NCI-H526 treated with DMSO at 0.1 percent for 48 hours (cell line): ENCODE results near the gene RASAL1.
"Not testable (repeated sequence)": the region's sequence is repeated elsewhere in the genome, so short reads cannot be mapped to it uniquely, and the experiment has no call there.

ENCODE experiments used
- DNase-seq: peaks from one replicate; lab custom pipeline; 2025; lab: John Stamatoyannopoulos, UW

The RASAL1 gene

GRCh38 chr12:113138826-113139225 lies 3.3 kb upstream of the RASAL1 start:
- no peak for DNase-seq

GRCh38 chr12:113137861-113138783 lies 2.6 kb upstream of the RASAL1 start:
- no peak for DNase-seq

GRCh38 chr12:113136990-113137511 lies 1.5 kb upstream of the RASAL1 start:
- no peak for DNase-seq

- DNase-seq, result no peak
Measured at GRCh38 chr12:113136128-113136989, 798 bp upstream of the RASAL1 start.

GRCh38 chr12:113134521-113134951 lies 1.0 kb downstream of the RASAL1 start:
- DNase-seq, result no peak

GRCh38 chr12:113134071-113134470 lies 1.5 kb downstream of the RASAL1 start:
- DNase-seq, result no peak

GRCh38 chr12:113133666-113134065 lies 1.9 kb downstream of the RASAL1 start:
- DNase-seq, result no peak

- DNase-seq, result no peak
Measured at GRCh38 chr12:113133036-113133435, 2.5 kb downstream of the RASAL1 start.

- DNase-seq, result no peak
Measured at GRCh38 chr12:113131556-113131955, 4.0 kb downstream of the RASAL1 start.

GRCh38 chr12:113130457-113131135 lies 5.0 kb downstream of the RASAL1 start:
- DNase-seq, result no peak

GRCh38 chr12:113129664-113130456 lies 5.7 kb downstream of the RASAL1 start:
- DNase-seq, result no peak

- no peak for DNase-seq
Measured at GRCh38 chr12:113128802-113129663, 6.5 kb downstream of the RASAL1 start.

GRCh38 chr12:113127791-113128199 lies 7.8 kb downstream of the RASAL1 start:
- no peak for DNase-seq

GRCh38 chr12:113120670-113121370 lies 14.7 kb downstream of the RASAL1 start:
- DNase-seq, result peak; percentile 74

- no peak for DNase-seq
Measured at GRCh38 chr12:113119980-113120669, 15.4 kb downstream of the RASAL1 start.

- no peak for DNase-seq
Measured at GRCh38 chr12:113118142-113118541, 17.4 kb downstream of the RASAL1 start.

GRCh38 chr12:113117684-113118083 lies 17.9 kb downstream of the RASAL1 start:
- not testable (repeated sequence) for DNase-seq

GRCh38 chr12:113116875-113117274 lies 18.7 kb downstream of the RASAL1 start:
- DNase-seq, result no peak
